OCI-LY1 (cell line): ENCODE measurements around the gene DUSP12.

Source experiments
- CTCF ChIP-seq: fragments of 200-600 bp; sonication (generic), shearing (Covaris generic); IDR thresholded peaks from 2 replicates; pipeline ENCODE4 v1.5.1; 2017; ENCODE audit warnings: mild to moderate bottlenecking, antibody characterized with exemption, low read length, moderate library complexity, mixed read lengths
- EZH2 ChIP-seq: fragments of 200-600 bp; sonication (generic), shearing (Covaris generic); IDR thresholded peaks from 2 replicates; pipeline ENCODE4 v1.8.0; 2017; ENCODE audit warnings: borderline replicate concordance, mixed run types, mild to moderate bottlenecking, antibody characterized with exemption, low read length, moderate library complexity, mixed read lengths

- TF ChIP-seq CTCF (no peak), EZH2 (no peak)
Observed at GRCh38 chr1:161791904-161792655, 42.5 kb downstream of the DUSP12 start.
